Activated B cell treated with CpG ODN at 0.5 μM for 24 hours (primary cell): ENCODE measurements around the gene CDK7. TPM values are rescaled to one million over a fixed set of nuclear protein-coding genes. Genes with fewer than 3 reads are reported as not detected.

Experiments used
- ATAC-seq: fragments of 200-7000 bp; cut with Tn5 transposase; one replicate; pipeline ENCODE4 v1.10.0; 2021; ENCODE audit warnings: low read depth, mild to moderate bottlenecking, moderate library complexity
- CTCF ChIA-PET: fragments of 350-600 bp; sonication (Branson Sonifier 250); formaldehyde crosslinking; loops from one replicate; lab custom pipeline; 2021; ENCODE audit warnings: antibody characterized with exemption; lab: Charles Lee
- POLR2A ChIA-PET: fragments of 350-600 bp; sonication (Branson Sonifier 250); formaldehyde crosslinking; loops from one replicate; lab custom pipeline; 2021; ENCODE audit warnings: antibody characterized with exemption; lab: Charles Lee
- DNase-seq: peaks from one replicate; pipeline ENCODE4 v3.0.0; 2022
- H3K27ac Mint-ChIP-seq: one replicate; pipeline ENCODE4 v1.8.0; 2020; ENCODE audit warnings: mixed read lengths
- H3K27me3 Mint-ChIP-seq: one replicate; pipeline ENCODE4 v1.8.0; 2021; ENCODE audit warnings: mixed read lengths
- H3K36me3 Mint-ChIP-seq: one replicate; pipeline ENCODE4 v1.8.0; 2021; ENCODE audit warnings: low read depth, mixed read lengths
- H3K4me1 Mint-ChIP-seq: one replicate; pipeline ENCODE4 v1.8.0; 2021; ENCODE audit warnings: mixed read lengths
- H3K4me3 Mint-ChIP-seq: one replicate; pipeline ENCODE4 v1.8.0; 2020; ENCODE audit warnings: mild to moderate bottlenecking, mixed read lengths
- H3K9me3 Mint-ChIP-seq: one replicate; pipeline ENCODE4 v1.8.0; 2020; ENCODE audit warnings: mixed read lengths
- CTCF ChIP-seq: fragments of 200-600 bp; IDR thresholded peaks from one replicate; pipeline ENCODE4 v1.8.0; 2022; ENCODE audit warnings: antibody characterized with exemption, mild to moderate bottlenecking
- intact Hi-C: fragments of 100-400 bp; cut with micrococcal nuclease; formaldehyde crosslinking; loops from one replicate; pipeline ENCODE4 v1.15.1; 2024
- total RNA-seq: library from RNA; stranded (reverse); gene quantifications from 2 replicates; pipeline ENCODE4 v1.2.3, GENCODE V29; 2022

Gene CDK7
- total RNA-seq, 1 donor from 2014 or later: 33.5 TPM

- H3K36me3 Mint-ChIP-seq: peaks cover 63% of the 10 kb centered on the region
- no peaks in the 10 kb centered on the region for H3K27me3 Mint-ChIP-seq
- intact Hi-C loops: no loop called here
- no peaks in the 10 kb centered on the region for H3K9me3 Mint-ChIP-seq
- CTCF ChIA-PET: no interaction called here
- POLR2A ChIA-PET: no interaction called here
- no peak for TF ChIP-seq CTCF
- DNase-seq (no peak), ATAC-seq (no peak)
- no peak overlapping the region for H3K27ac Mint-ChIP-seq
- no peak overlapping the region for H3K4me3 Mint-ChIP-seq
- H3K4me1 Mint-ChIP-seq: no peaks in the 10 kb centered on the region
Measured at GRCh38 chr5:69279517-69279916, 44.8 kb downstream of the CDK7 start.

- intact Hi-C loops: no loop called here
- H3K27me3 Mint-ChIP-seq: no peaks in the 10 kb centered on the region
- CTCF ChIA-PET: no interaction called here
- H3K4me1 Mint-ChIP-seq: no peaks in the 10 kb centered on the region
- peaks cover 62% of the 10 kb centered on the region for H3K36me3 Mint-ChIP-seq
- H3K4me3 Mint-ChIP-seq: no peak overlapping the region
- POLR2A ChIA-PET: no interaction called here
- H3K27ac Mint-ChIP-seq: no peak overlapping the region
- DNase-seq (no peak), ATAC-seq (no peak)
- no peak for TF ChIP-seq CTCF
- H3K9me3 Mint-ChIP-seq: no peaks in the 10 kb centered on the region
Measured at GRCh38 chr5:69281114-69281513, 46.4 kb downstream of the CDK7 start.

- Mint-ChIP-seq H3K4me1 (no peaks in the 10 kb centered on the region), H3K27ac (no peak overlapping the region), H3K36me3 (peaks cover 42% of the 10 kb centered on the region), H3K27me3 (no peaks in the 10 kb centered on the region), H3K9me3 (no peaks in the 10 kb centered on the region), H3K4me3 (no peak overlapping the region)
- intact Hi-C loops: no loop called here
- DNase-seq (no peak), ATAC-seq (no peak)
- ChIA-PET POLR2A (no interaction called here), CTCF (no interaction called here)
- TF ChIP-seq CTCF: no peak
Measured at GRCh38 chr5:69284203-69284602, 49.5 kb downstream of the CDK7 start.

GRCh38 chr5:69285448-69286116 is 50.9 kb downstream of the CDK7 start:
- ATAC-seq (no peak), DNase-seq (no peak)
- no peak overlapping the region for H3K27ac Mint-ChIP-seq
- no peak overlapping the region for H3K4me3 Mint-ChIP-seq
- H3K27me3 Mint-ChIP-seq: no peaks in the 10 kb centered on the region
- POLR2A ChIA-PET: no interaction called here
- peaks cover 29% of the 10 kb centered on the region for H3K36me3 Mint-ChIP-seq
- intact Hi-C loops: no loop called here
- H3K9me3 Mint-ChIP-seq: no peaks in the 10 kb centered on the region
- CTCF ChIA-PET: no interaction called here
- TF ChIP-seq CTCF: no peak
- no peaks in the 10 kb centered on the region for H3K4me1 Mint-ChIP-seq

- Mint-ChIP-seq H3K9me3 (no peaks in the 10 kb centered on the region), H3K27ac (no peak overlapping the region), H3K4me1 (no peaks in the 10 kb centered on the region), H3K27me3 (no peaks in the 10 kb centered on the region), H3K36me3 (peaks cover 22% of the 10 kb centered on the region), H3K4me3 (no peak overlapping the region)
- no peak for TF ChIP-seq CTCF
- ChIA-PET POLR2A (no interaction called here), CTCF (no interaction called here)
- DNase-seq: no peak
- intact Hi-C loops: no loop called here
- ATAC-seq: no peak
Measured at GRCh38 chr5:69288069-69288468, 53.4 kb downstream of the CDK7 start.
